B cell (primary cell): ENCODE results near the gene SDR39U1. TPM values are rescaled to one million over a fixed set of nuclear protein-coding genes. Genes with fewer than 3 reads are reported as not detected.

Source experiments
- ATAC-seq: fragments of 200-7000 bp; cut with Tn5 transposase; one replicate; pipeline ENCODE4 v1.10.0; 2021; ENCODE audit warnings: low read depth, mild to moderate bottlenecking, moderate number of reproducible peaks, moderate library complexity
- CTCF ChIA-PET: fragments of 350-600 bp; sonication (Branson Sonifier 250); formaldehyde crosslinking; loops from one replicate; lab custom pipeline; 2021; ENCODE audit warnings: antibody characterized with exemption, inconsistent platforms; lab: Charles Lee
- POLR2A ChIA-PET: fragments of 350-600 bp; sonication (Branson Sonifier 250); formaldehyde crosslinking; loops from one replicate; lab custom pipeline; 2021; ENCODE audit warnings: antibody characterized with exemption; lab: Charles Lee
- DNase-seq: peaks from one replicate; pipeline ENCODE4 v3.0.0; 2013
- H2AFZ ChIP-seq: 2 replicates; pipeline ENCODE4 v1.6.1; 2012; ENCODE audit warnings: mild to moderate bottlenecking, low read depth, low read length; ENCODE audit not compliant: insufficient read depth, poor library complexity, severe bottlenecking
- H3K27ac ChIP-seq, 2 donors: 1 replicate in 1 of 2; 2 replicates in 1 of 2; pipeline ENCODE4 v1.5.1; 2012 to 2013; ENCODE audit warnings: low read length in 2 of 2, mild to moderate bottlenecking in 2 of 2, moderate library complexity in 1 of 2
- H3K27me3 ChIP-seq, 4 experiments: fragments of 200-600 bp in 1 of 4; sonication (generic) in 1 of 4; replicated peaks in 1 of 4; 1 replicate in 2 of 4; 2 replicates in 2 of 4; pipeline versions ENCODE4 v1.6.1 to v1.7.0; 2013 to 2016; ENCODE audit warnings: low read length in 3 of 4, mild to moderate bottlenecking in 2 of 4, mixed read lengths in 1 of 4, moderate library complexity in 1 of 4; ENCODE audit not compliant: insufficient read depth in 4 of 4, control insufficient read depth in 3 of 4; ENCODE audit errors: control extremely low read depth in 1 of 4
- H3K36me3 ChIP-seq, 2 experiments: replicated peaks in 1 of 2; 1 replicate in 1 of 2; 2 replicates in 1 of 2; pipeline versions ENCODE4 v1.6.1 to v1.7.1; 2013; ENCODE audit warnings: low read length in 1 of 2; ENCODE audit not compliant: insufficient read depth in 2 of 2, control insufficient read depth in 1 of 2; ENCODE audit errors: control extremely low read depth in 1 of 2, extremely low read depth in 1 of 2
- H3K4me1 ChIP-seq, 2 donors: fragments of 200-600 bp in 1 of 2; sonication (generic) in 1 of 2; 1 replicate in 1 of 2; 2 replicates in 1 of 2; pipeline versions ENCODE4 v1.5.1 to v1.6.1; 2013 to 2017; ENCODE audit warnings: low read length in 2 of 2; ENCODE audit not compliant: control insufficient read depth in 2 of 2, insufficient read depth in 2 of 2
- H3K4me2 ChIP-seq: replicated peaks from 2 replicates; pipeline ENCODE3; 2012; ENCODE audit warnings: mild to moderate bottlenecking, low read depth, low read length; ENCODE audit not compliant: poor library complexity, severe bottlenecking
- H3K4me3 ChIP-seq, 5 experiments: fragments of 200-600 bp in 1 of 5; sonication (generic) in 1 of 5; 1 replicate in 3 of 5; 2 replicates in 2 of 5; pipeline versions ENCODE4 v1.5.1 to v1.7.0; 2011 to 2016; ENCODE audit warnings: low read length in 4 of 5, mild to moderate bottlenecking in 4 of 5, low read depth in 2 of 5, control low read depth in 1 of 5, moderate library complexity in 1 of 5; ENCODE audit not compliant: insufficient read depth in 1 of 5; ENCODE audit errors: control extremely low read depth in 1 of 5, extremely low read depth in 1 of 5
- H3K79me2 ChIP-seq: fragments of 200-600 bp; sonication (generic); one replicate; pipeline ENCODE4 v1.6.0; 2016; ENCODE audit warnings: low read length; ENCODE audit not compliant: control insufficient read depth, insufficient read depth
- H3K9ac ChIP-seq: fragments of 200-600 bp; sonication (generic); 2 replicates; pipeline ENCODE4 v1.6.1; 2017; ENCODE audit warnings: mild to moderate bottlenecking, low read length, moderate library complexity
- H3K9me3 ChIP-seq, 3 donors: one replicate each; pipeline versions ENCODE4 v1.6.1 to v1.7.1; 2013; ENCODE audit warnings: low read length in 2 of 3; ENCODE audit not compliant: control insufficient read depth in 2 of 3, insufficient read depth in 1 of 3; ENCODE audit errors: control extremely low read depth in 1 of 3
- H4K20me1 ChIP-seq: 2 replicates; pipeline ENCODE4 v1.6.0; 2012; ENCODE audit warnings: mild to moderate bottlenecking, low read length; ENCODE audit not compliant: insufficient read depth, control insufficient read depth, poor library complexity, severe bottlenecking
- H3K27ac Mint-ChIP-seq: one replicate; pipeline ENCODE4 v1.8.0; 2021; ENCODE audit warnings: mixed read lengths
- H3K27me3 Mint-ChIP-seq: one replicate; pipeline ENCODE4 v1.8.0; 2021; ENCODE audit warnings: mixed read lengths
- H3K4me1 Mint-ChIP-seq: one replicate; pipeline ENCODE4 v1.8.0; 2021; ENCODE audit warnings: mixed read lengths
- H3K4me3 Mint-ChIP-seq: one replicate; pipeline ENCODE4 v1.8.0; 2021; ENCODE audit warnings: mixed read lengths
- H3K9me3 Mint-ChIP-seq: one replicate; pipeline ENCODE4 v1.8.0; 2022; ENCODE audit warnings: mixed read lengths; ENCODE audit not compliant: insufficient read depth
- CTCF ChIP-seq: fragments of 200-600 bp; IDR thresholded peaks from one replicate; pipeline ENCODE4 v1.8.0; 2022; ENCODE audit warnings: antibody characterized with exemption, mild to moderate bottlenecking
- EZH2 ChIP-seq: IDR thresholded peaks from 2 replicates; pipeline ENCODE4 v1.6.1; 2012; ENCODE audit warnings: borderline replicate concordance, low read depth, mild to moderate bottlenecking, moderate library complexity, low read length; ENCODE audit not compliant: insufficient read depth, poor library complexity, severe bottlenecking
- WGBS: methylation state at CpG from one replicate; pipeline ENCODE4 v1.1.5; 2013; ENCODE audit warnings: missing lambda C conversion rate; ENCODE audit not compliant: insufficient coverage; 5-methylcytosine and 5-hydroxymethylcytosine counted together
- intact Hi-C: fragments of 100-400 bp; cut with micrococcal nuclease; formaldehyde crosslinking; loops from one replicate; pipeline ENCODE4 v1.10.0; 2022
- polyA plus RNA-seq: library from polyadenylated mRNA; depleted of rRNA; stranded (reverse); fragments of >200 nt; gene quantifications from 2 replicates; pipeline ENCODE4 v1.2.3, GENCODE V29; 2012
- total RNA-seq, 2 donors: library from RNA; stranded (reverse); fragments of 120-200 nt in 1 of 2; gene quantifications; 1 replicate in 1 of 2; 2 replicates in 1 of 2; pipeline versions ENCODE4 v1.2.3 to v1.2.4, GENCODE V29; 2013 to 2022

SDR39U1 gene
- total and polyA plus RNA-seq, 2 donors (not counting 1 experiment from before 2014, with no cell fraction given) = 126 to 247 TPM

GRCh38 chr14:24395609-24396582 lies 46.7 kb downstream of the SDR39U1 start:
- Histone ChIP-seq H3K27ac (no peak overlapping the region), H4K20me1 (no peaks in the 10 kb centered on the region), H3K36me3 (no peaks in the 10 kb centered on the region), H3K27me3 (peaks cover 0 to 18% (median 1%) of the 10 kb centered on the region in 4 experiments), H3K4me2 (no peak overlapping the region), H3K9me3 (no peaks in the 10 kb centered on the region), H3K79me2 (no peaks in the 10 kb centered on the region), H3K4me1 (peaks cover 9 to 12% of the 10 kb centered on the region in 2 donors), H3K4me3 (no peak overlapping the region), H3K9ac (no peak overlapping the region), H2AFZ (no peak overlapping the region)
- DNase-seq (no peak), ATAC-seq (no peak)
- Mint-ChIP-seq H3K4me3 (no peak overlapping the region), H3K27ac (no peak overlapping the region), H3K4me1 (peaks cover 11% of the 10 kb centered on the region), H3K27me3 (peaks cover 21% of the 10 kb centered on the region), H3K9me3 (no peaks in the 10 kb centered on the region)
- intact Hi-C loops = no loop called here
- CTCF ChIA-PET = interaction anchor here (0.7 to 1.8 kb wide), 7 partner anchors 13 to 64 kb away, joined by 3 to 6 read pairs (median 5); no protein-coding TSS in a partner anchor
- WGBS = 14% methylated on average over 2 of the region's 8 CpGs
- POLR2A ChIA-PET = no interaction called here
- TF ChIP-seq CTCF = no peak
- no peak for TF ChIP-seq EZH2

GRCh38 chr14:24394275-24394674 lies 48.3 kb downstream of the SDR39U1 start:
- Histone ChIP-seq H3K9ac (no peak overlapping the region), H3K27me3 (peaks cover 0 to 7% (median 3%) of the 10 kb centered on the region in 4 experiments), H3K4me1 (peaks cover 3% of the 10 kb centered on the region in 2 donors), H4K20me1 (no peaks in the 10 kb centered on the region), H2AFZ (no peak overlapping the region), H3K9me3 (no peaks in the 10 kb centered on the region), H3K36me3 (no peaks in the 10 kb centered on the region), H3K4me2 (no peak overlapping the region), H3K27ac (no peak overlapping the region), H3K79me2 (no peaks in the 10 kb centered on the region), H3K4me3 (no peak overlapping the region)
- Mint-ChIP-seq H3K4me3 (no peak overlapping the region), H3K27me3 (peaks cover 22% of the 10 kb centered on the region), H3K4me1 (peaks cover 2% of the 10 kb centered on the region), H3K27ac (no peak overlapping the region), H3K9me3 (no peaks in the 10 kb centered on the region)
- TF ChIP-seq EZH2 = no peak
- no peak for TF ChIP-seq CTCF
- no peak for ATAC-seq
- DNase-seq = no peak
- intact Hi-C loops = no loop called here
- ChIA-PET POLR2A (no interaction called here), CTCF (no interaction called here)
- WGBS = no CpG with 5 or more reads among the region's 3 CpGs
